Ectodermal cell (in vitro differentiated cells): Measurements from ENCODE around the gene KCNMB1.

Experiments
- H3K27ac ChIP-seq: 2 replicates; pipeline ENCODE4 v1.7.0; 2013; ENCODE audit warnings: mild to moderate bottlenecking, low read depth, low read length; ENCODE audit not compliant: insufficient read depth, poor library complexity, severe bottlenecking
- H3K27me3 ChIP-seq: 2 replicates; pipeline ENCODE4 v1.7.0; 2013; ENCODE audit warnings: mild to moderate bottlenecking, low read length; ENCODE audit not compliant: insufficient read depth, control insufficient read depth, poor library complexity, severe bottlenecking
- H3K36me3 ChIP-seq: one replicate; pipeline ENCODE4 v1.7.0; 2013; ENCODE audit warnings: low read length; ENCODE audit not compliant: control insufficient read depth, insufficient read depth
- H3K4me1 ChIP-seq: one replicate; pipeline ENCODE4 v1.7.0; 2013; ENCODE audit warnings: low read length; ENCODE audit not compliant: control insufficient read depth, insufficient read depth
- H3K4me3 ChIP-seq: 2 replicates; pipeline ENCODE4 v1.7.0; 2013; ENCODE audit warnings: low read depth, low read length, control low read depth; ENCODE audit not compliant: insufficient read depth
- H3K9me3 ChIP-seq: 2 replicates; pipeline ENCODE4 v1.7.0; 2013; ENCODE audit warnings: mild to moderate bottlenecking, low read length, moderate library complexity; ENCODE audit not compliant: control insufficient read depth
- WGBS, 2 experiments: methylation state at CpG; one replicate each; pipeline ENCODE4 v1.1.7; 2013; ENCODE audit warnings: missing lambda C conversion rate in 2 of 2; 5-methylcytosine and 5-hydroxymethylcytosine counted together

KCNMB1 gene

DNA sequence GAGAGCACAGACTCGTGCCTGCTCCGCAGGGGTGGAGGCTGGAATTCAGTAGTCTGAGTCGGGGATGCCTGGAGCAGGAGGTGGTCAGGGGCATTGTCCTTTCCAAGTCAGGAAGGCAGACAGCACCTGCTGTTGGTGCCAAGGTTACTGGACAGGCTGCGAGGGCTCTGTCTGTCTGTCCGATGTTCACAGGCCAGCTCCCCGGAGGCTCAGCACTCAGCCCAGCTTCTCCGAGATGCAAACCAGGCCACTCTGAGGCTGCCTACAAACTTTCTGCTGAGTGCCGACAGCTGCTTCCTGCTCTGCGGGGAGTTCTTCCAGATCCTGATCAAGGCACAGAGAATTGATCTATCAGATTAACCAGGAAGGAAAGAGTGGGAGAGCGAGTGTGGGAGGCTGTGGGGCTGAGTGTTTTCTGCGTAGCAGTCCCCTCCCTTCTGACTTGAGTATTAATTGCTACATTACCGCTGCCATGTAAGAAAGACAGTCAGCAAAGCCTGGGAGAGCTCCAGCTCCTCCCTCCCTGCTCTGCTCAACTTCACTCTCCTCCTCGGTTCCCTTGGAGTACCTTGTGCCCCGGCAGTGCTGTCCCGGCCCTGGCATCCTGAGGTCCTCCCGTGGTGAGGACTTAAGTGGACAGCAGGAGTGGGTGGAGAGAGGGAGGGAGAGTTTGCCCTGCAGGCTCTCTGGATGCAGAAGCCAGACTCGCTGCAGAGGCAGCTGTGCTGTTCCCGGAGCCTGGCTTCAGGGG lies 36.0 kb downstream of the KCNMB1 start:
- Histone ChIP-seq H3K4me3 (no peak overlapping the region), H3K36me3 (no peaks in the 10 kb centered on the region), H3K27me3 (peaks cover 23% of the 10 kb centered on the region), H3K4me1 (peaks cover 7% of the 10 kb centered on the region), H3K27ac (no peak overlapping the region), H3K9me3 (no peaks in the 10 kb centered on the region)
- WGBS, 2 experiments: 35 to 42% methylated on average over 18 of the region's 18 CpGs

DNA sequence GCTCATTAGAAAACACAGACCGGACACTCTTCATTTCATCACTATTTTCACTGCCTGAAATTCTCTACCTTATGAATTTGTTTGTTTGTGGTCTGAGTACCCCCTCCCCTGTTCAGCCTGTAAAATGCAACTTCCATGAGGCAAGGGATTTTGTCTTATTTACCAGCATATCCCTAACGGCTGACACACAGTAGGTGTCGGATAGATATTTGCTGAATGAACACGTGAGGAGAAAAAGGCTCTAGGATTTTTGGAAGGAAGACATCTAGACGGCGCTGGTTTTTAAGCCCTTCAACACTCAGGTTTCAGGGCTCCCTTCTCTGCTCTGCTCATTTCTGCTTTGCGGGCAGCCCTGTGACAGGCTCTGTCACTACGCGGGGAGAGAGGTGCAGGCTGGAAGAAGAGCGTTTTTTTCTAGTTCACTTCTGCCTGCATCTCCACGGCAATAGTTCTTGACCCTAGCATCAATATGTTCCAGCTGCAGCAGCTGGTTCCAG lies 41.0 kb downstream of the KCNMB1 start:
- Histone ChIP-seq H3K9me3 (no peaks in the 10 kb centered on the region), H3K4me3 (no peak overlapping the region), H3K27ac (no peak overlapping the region), H3K27me3 (peaks cover 9% of the 10 kb centered on the region), H3K36me3 (no peaks in the 10 kb centered on the region), H3K4me1 (peaks cover 3% of the 10 kb centered on the region)
- whole genome bisulfite sequencing, 2 experiments: 84 to 86% methylated on average over 11 of the region's 11 CpGs

DNA sequence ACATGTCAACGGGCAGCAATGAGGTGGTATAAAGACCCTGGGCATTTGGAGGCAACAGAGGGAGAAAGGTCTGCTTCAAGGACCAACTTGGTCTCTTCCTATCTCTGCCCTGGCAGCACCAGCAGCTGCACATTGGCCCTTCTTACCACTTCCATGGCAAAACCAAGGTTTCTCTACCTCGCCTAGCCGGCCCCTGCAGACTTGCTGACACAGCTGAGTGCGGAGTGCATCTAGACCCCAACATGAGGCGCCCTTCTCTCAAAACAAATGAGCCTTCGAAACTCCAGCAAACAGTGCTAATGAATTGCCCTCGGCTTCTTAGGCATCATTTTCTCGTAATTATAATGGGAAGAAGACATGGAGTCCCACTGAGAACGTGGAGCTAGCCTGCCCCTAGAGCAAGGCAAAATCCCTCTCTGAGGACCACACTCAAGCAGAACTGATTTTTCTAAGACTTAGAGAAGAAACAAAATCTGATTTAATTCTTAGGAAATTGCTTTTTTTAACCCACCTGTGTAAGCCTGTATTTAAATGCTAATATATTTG lies 42.1 kb downstream of the KCNMB1 start:
- Histone ChIP-seq H3K27ac (no peak overlapping the region), H3K36me3 (no peaks in the 10 kb centered on the region), H3K4me3 (no peak overlapping the region), H3K9me3 (no peaks in the 10 kb centered on the region), H3K4me1 (no peaks in the 10 kb centered on the region), H3K27me3 (no peaks in the 10 kb centered on the region)
- WGBS, 2 experiments: 78 to 84% methylated on average over 9 of the region's 9 CpGs

DNA sequence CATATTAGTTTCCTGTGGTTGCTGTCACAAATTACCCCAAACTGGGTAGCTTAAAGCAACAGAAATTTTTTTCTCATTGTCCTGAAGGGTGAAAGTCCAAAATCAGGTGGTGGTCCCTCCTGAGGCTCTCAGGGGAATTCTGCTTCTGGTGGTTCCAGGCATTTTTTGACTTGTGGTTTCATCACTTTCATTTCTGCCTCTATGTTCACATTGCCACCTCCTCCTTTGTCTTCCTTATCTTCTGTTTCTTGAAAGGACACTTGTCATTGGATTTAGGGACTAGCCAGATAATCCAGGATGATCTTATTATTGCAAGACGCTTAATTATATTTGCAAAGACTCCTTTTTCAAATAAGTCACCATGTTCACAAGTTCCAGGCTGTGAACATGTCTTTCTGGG lies 43.2 kb downstream of the KCNMB1 start:
- no peak overlapping the region for H3K4me3 ChIP-seq
- no peaks in the 10 kb centered on the region for H3K27me3 ChIP-seq
- no peak overlapping the region for H3K27ac ChIP-seq
- H3K4me1 ChIP-seq: no peaks in the 10 kb centered on the region
- H3K9me3 ChIP-seq: peaks cover 4% of the 10 kb centered on the region
- no peaks in the 10 kb centered on the region for H3K36me3 ChIP-seq
- WGBS, 2 experiments: 92 to 93% methylated on average over 1 of the region's 1 CpG

DNA sequence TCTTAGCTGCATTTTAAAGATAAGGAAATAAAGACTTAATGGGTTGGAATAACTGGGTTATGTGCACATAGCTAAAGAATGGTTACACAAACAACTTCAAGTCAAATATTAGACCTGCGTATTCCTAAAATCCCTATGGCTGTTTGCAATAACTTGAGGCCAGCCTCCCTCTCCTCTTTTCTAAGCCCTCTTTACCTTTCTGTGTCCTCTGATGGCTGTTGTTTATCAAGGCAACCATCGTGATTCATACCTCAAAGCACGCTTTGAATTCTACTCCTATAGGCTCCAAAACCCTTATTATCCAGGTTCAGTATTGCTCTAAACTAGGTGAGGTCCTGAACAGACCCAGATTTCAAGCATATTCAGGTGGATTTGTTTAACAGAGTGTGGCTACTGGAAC lies 46.0 kb downstream of the KCNMB1 start:
- peaks cover 4% of the 10 kb centered on the region for H3K9me3 ChIP-seq
- no peak overlapping the region for H3K4me3 ChIP-seq
- H3K27me3 ChIP-seq: no peaks in the 10 kb centered on the region
- no peaks in the 10 kb centered on the region for H3K36me3 ChIP-seq
- 93 to 96% methylated on average over 3 of the region's 3 CpGs for WGBS, 2 experiments
- no peaks in the 10 kb centered on the region for H3K4me1 ChIP-seq
- no peak overlapping the region for H3K27ac ChIP-seq

DNA sequence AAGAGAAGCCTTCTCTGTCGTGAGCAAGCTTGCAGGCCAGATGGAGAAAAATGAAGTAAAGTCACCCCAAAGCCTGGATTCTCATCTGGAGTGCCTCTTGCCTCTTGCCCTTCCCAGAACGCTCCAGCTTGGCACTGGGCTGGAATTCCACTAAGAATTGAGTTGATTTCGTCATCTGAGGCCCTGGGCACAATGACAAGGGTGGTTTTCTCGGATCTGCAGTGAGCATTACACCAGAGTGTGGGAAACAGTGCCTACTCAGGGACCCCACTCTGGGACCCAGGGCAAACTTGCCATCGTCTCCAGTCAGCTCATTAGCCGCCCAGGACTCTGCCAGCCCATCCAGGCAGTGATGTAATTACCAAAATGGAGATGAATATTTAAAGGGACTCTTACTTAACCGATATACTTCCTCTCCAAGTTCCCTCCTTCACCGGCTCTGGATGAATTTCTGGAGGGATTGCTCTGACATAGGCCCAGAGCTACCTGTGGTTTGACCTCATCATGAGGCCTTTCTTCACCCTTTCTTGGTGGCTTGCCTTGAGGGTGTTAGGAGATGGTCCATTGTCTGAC lies 46.9 kb downstream of the KCNMB1 start:
- Histone ChIP-seq H3K4me3 (no peak overlapping the region), H3K27me3 (no peaks in the 10 kb centered on the region), H3K9me3 (peaks cover 4% of the 10 kb centered on the region), H3K4me1 (peaks cover 5% of the 10 kb centered on the region), H3K27ac (no peak overlapping the region), H3K36me3 (no peaks in the 10 kb centered on the region)
- 93 to 94% methylated on average over 8 of the region's 8 CpGs for WGBS, 2 experiments

DNA sequence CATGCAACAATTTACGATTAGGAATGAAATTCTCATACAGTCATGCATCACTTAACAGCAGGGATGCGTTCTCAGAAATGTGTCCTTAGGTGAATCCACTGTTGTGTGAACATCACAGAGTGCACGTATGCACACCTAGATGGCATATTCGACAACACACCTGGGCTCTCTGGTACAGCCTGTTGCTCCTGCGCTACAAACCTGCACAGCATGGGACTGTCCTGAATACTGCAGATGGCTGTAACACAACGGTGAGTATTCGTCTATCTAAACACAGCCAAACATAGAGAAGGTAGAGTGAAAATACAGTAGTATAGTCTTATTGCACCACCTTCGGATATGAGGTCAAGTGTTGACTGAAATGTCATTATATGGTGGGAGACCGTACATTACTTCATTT lies 47.6 kb downstream of the KCNMB1 start:
- no peaks in the 10 kb centered on the region for H3K27me3 ChIP-seq
- peaks cover 8% of the 10 kb centered on the region for H3K4me1 ChIP-seq
- peaks cover 4% of the 10 kb centered on the region for H3K9me3 ChIP-seq
- no peak overlapping the region for H3K27ac ChIP-seq
- 96 to 98% methylated on average over 5 to 9 of the region's 9 CpGs for WGBS, 2 experiments
- no peak overlapping the region for H3K4me3 ChIP-seq
- H3K36me3 ChIP-seq: no peaks in the 10 kb centered on the region

DNA sequence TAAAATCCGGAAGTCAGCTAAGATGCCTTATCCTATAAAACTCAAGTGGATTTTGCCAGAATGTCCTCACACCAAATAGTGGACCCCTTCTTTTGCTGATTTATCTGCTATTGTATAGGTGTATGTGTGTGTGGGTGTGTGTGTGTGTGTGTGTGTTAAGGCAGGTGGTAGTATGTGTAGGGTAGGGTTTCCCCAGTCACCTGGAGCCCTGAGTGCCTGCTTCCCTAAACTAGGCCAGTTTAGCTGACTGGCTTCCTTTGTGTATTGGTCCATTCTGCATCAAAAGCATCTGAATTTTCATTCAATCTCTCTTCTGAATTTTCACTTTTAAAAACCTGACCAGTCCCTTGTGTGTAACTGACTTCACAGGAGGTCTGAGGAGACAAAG lies 49.4 kb downstream of the KCNMB1 start:
- Histone ChIP-seq H3K4me3 (no peak overlapping the region), H3K27ac (no peak overlapping the region), H3K4me1 (peaks cover 8% of the 10 kb centered on the region), H3K36me3 (no peaks in the 10 kb centered on the region), H3K9me3 (peaks cover 4% of the 10 kb centered on the region), H3K27me3 (no peaks in the 10 kb centered on the region)
- 100% methylated on average over 1 of the region's 1 CpG for WGBS, 2 experiments

DNA sequence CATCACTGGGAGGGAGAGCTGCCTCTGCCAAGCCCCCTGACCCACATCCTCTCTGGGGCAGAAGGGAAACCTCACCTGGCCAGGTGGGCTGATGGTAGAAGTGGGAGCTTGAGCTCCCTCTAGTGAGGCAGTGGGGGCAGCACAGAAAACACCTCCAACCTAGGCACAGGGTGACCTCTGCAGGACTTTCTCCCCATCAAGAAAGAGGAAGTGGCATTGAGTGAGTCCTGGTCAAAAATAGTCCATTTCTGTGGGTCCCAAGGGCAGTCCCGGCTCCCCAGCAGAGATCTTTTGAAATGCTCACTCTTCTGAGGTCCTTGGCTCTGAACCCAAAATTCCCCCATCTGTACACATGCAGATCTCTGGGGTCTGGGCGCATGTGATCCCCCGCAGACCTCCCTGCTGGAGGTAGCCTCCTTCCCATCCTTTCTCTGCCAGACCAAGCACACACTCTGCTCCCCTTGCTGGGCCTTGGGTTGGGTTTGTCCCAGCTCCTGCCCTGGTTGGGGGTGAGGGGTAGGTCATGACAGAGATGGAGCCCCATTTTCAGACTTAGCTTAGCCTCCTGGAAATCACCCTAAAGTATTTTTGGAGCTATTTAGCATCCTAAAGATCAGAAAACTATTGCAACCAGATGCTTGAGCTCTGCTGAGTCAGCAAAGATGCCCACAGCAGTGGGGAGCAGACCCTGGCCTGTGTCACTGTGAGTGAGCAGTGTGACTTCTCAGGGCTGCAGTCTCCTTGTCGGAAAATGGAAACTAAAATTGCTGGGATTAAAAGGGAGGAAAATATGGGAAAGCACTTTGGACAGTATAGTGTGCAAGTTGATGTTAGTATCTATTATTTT lies 50.0 kb downstream of the KCNMB1 start:
- Histone ChIP-seq H3K4me1 (peaks cover 8% of the 10 kb centered on the region), H3K36me3 (no peaks in the 10 kb centered on the region), H3K27ac (no peak overlapping the region), H3K9me3 (peaks cover 4% of the 10 kb centered on the region), H3K4me3 (no peak overlapping the region), H3K27me3 (no peaks in the 10 kb centered on the region)
- WGBS, 2 experiments: 91 to 92% methylated on average over 4 of the region's 4 CpGs

DNA sequence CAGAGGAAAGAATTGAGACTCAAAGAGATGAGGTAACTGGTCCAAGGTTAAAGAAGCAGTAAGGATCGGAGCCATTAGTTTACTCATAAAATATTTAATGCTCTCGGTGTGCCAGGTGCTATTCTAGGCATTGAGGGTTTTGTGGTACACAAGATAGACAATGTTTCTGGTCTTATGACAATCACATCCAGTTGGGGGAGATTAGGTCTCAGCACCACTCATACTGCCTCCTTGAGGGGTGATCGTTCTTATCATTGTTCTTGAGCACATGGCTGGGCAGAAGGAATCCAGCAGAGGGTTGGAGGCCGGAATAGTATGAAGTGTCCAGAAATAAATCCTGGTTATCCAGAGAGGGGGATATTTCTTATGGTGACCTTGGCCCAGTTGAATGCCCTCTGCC lies 50.9 kb downstream of the KCNMB1 start:
- Histone ChIP-seq H3K9me3 (peaks cover 4% of the 10 kb centered on the region), H3K36me3 (no peaks in the 10 kb centered on the region), H3K4me3 (no peak overlapping the region), H3K4me1 (peaks cover 17% of the 10 kb centered on the region), H3K27me3 (no peaks in the 10 kb centered on the region), H3K27ac (no peak overlapping the region)
- WGBS, 2 experiments: 92 to 97% methylated on average over 4 of the region's 4 CpGs
